Measurements from ENCODE around the gene ZFYVE28. TPM values are rescaled to one million over a fixed set of nuclear protein-coding genes. Genes with fewer than 3 reads are reported as not detected.

ZFYVE28 gene
- total and polyA plus RNA-seq, 2 of the 8 experiments (the other 6 are each of a cell fraction or from before 2014, with no cell fraction given): 1.7 to 4.9 TPM

GRCh38 chr4:2302387-2303119 is 115.9 kb downstream of the ZFYVE28 start:
- Histone ChIP-seq H3K18ac (ENCODE audit: extremely low read depth, low read length) (no peak overlapping the region), H3K23ac (ENCODE audit: insufficient read length) (no peak overlapping the region), H3K4me3 (ENCODE audit: extremely low read depth in 1 of 4, insufficient read depth in 2 of 4, low read depth in 3 of 4, low read length in 4 of 4) (no peak overlapping the region), H3K27me3 (replicated peaks in 1 of 4; ENCODE audit: control insufficient read depth in 3 of 4, extremely low read depth in 1 of 4, insufficient read depth in 3 of 4, low read length in 3 of 4) (no peaks in the 10 kb centered on the region; a peak in 1 of 7 replicates), H2BK20ac (ENCODE audit: low read length) (no peak overlapping the region), H3K36me3 (ENCODE audit: control insufficient read depth in 2 of 4, insufficient read depth in 4 of 4, low read length in 3 of 4) (no peaks in the 10 kb centered on the region), H2BK120ac (replicated peaks; ENCODE audit: low read depth, low read length) (no peak overlapping the region), H3K9ac (replicated peaks in 1 of 4; ENCODE audit: extremely low read depth in 1 of 4, low read depth in 3 of 4, low read length in 3 of 4) (no peak overlapping the region), H3K79me1 (ENCODE audit: low read depth, low read length) (no peaks in the 10 kb centered on the region; the same call in 1 of the 2 replicates), H3K4ac (replicated peaks; ENCODE audit: insufficient read length, low read depth, low read length) (no peak overlapping the region), H4K8ac (ENCODE audit: extremely low read depth, insufficient read depth, low read length) (no peak overlapping the region; the same call in 1 of the 2 replicates), H3K4me1 (replicated peaks in 1 of 4; ENCODE audit: control insufficient read depth in 3 of 4, insufficient read depth in 4 of 4, low read length in 3 of 4) (no peaks in the 10 kb centered on the region; a peak in 1 of 7 replicates), H3K27ac (ENCODE audit: low read depth, low read length) (no peak overlapping the region), H3K9me3 (ENCODE audit: insufficient read depth in 2 of 2, low read depth in 1 of 2, low read length in 1 of 2) (peaks cover 0 to 3% of the 10 kb centered on the region in 2 experiments; a peak in 1 of 4 replicates), H4K91ac (replicated peaks; ENCODE audit: insufficient read length, low read length) (no peak overlapping the region), H3K23me2 (ENCODE audit: low read depth, low read length) (no peaks in the 10 kb centered on the region), H3K4me2 (ENCODE audit: insufficient read depth in 1 of 2, low read depth in 2 of 2, low read length in 2 of 2) (no peak overlapping the region), H3K79me2 (ENCODE audit: control insufficient read depth in 1 of 2, insufficient read depth in 2 of 2, low read length in 2 of 2) (no peaks in the 10 kb centered on the region), H2BK15ac (ENCODE audit: low read length) (no peak overlapping the region), H4K5ac (ENCODE audit: insufficient read length, low read depth, low read length) (no peak overlapping the region), H3K56ac (replicated peaks; ENCODE audit: insufficient read length, low read depth, low read length) (no peak overlapping the region), H2AK5ac (ENCODE audit: low read depth, low read length) (no peak overlapping the region), H3K14ac (ENCODE audit: insufficient read length) (no peak overlapping the region), H2AFZ (ENCODE audit: low read length) (no peak overlapping the region), H2BK5ac (ENCODE audit: low read depth, low read length) (no peak overlapping the region), H2BK12ac (ENCODE audit: low read depth, low read length) (no peak overlapping the region), H4K20me1 (replicated peaks in 1 of 2; ENCODE audit: control insufficient read depth in 1 of 2, insufficient read depth in 2 of 2, low read length in 2 of 2) (no peaks in the 10 kb centered on the region)
- DNase-seq (ENCODE audit: low read depth in 1 of 2, low spot score in 2 of 2) (no peak), FAIRE-seq (no peak)
- ChIA-PET CTCF (ENCODE audit: partially characterized antibody) (interaction anchor here (1.1 to 1.8 kb wide), 4 partner anchors 12 to 140 kb away, joined by 3 to 6 read pairs (median 5); no protein-coding TSS in a partner anchor), POLR2A (ENCODE audit: partially characterized antibody) (no interaction called here)
- WGBS, 2 experiments (ENCODE audit: extremely low coverage in 1 of 2, insufficient coverage in 1 of 2, insufficient read length in 1 of 2, insufficient replicate concordance in 2 of 2, low coverage in 1 of 2, low lambda C conversion rate in 2 of 2, missing lambda C conversion rate in 1 of 2): 96% methylated on average over 28 of the region's 28 CpGs; no CpG with 5 or more reads in 1 of the 2 experiments
- TF ChIP-seq KDM5A (IDR thresholded peaks at IDR 0.05; ENCODE audit: low read length): no peak

All from H1 (cell line).